Liver (tissue), 9 donors: Measurements from ENCODE around the gene GTPBP8. TPM values are rescaled to one million over a fixed set of nuclear protein-coding genes. Genes with fewer than 3 reads are reported as not detected.

ENCODE experiments used
- DNase-seq: peaks from one replicate; pipeline ENCODE4 v3.0.0-alpha.2; 2017; ENCODE audit warnings: low spot score
- H3K27ac ChIP-seq, 2 donors: one replicate each; pipeline ENCODE4 v1.7.0; 2013; ENCODE audit warnings: inconsistent platforms in 2 of 2, low read length in 2 of 2, control low read depth in 1 of 2, low read depth in 1 of 2, mild to moderate bottlenecking in 1 of 2
- H3K27me3 ChIP-seq, 4 donors: one replicate each; pipeline versions ENCODE4 v1.6.1 to v1.7.0; 2013; ENCODE audit warnings: low read length in 3 of 4, inconsistent platforms in 1 of 4, mild to moderate bottlenecking in 1 of 4, moderate library complexity in 1 of 4; ENCODE audit not compliant: control insufficient read depth in 4 of 4, insufficient read depth in 4 of 4
- H3K36me3 ChIP-seq, 4 donors: one replicate each; pipeline versions ENCODE4 v1.6.1 to v1.7.0; 2013; ENCODE audit warnings: low read length in 3 of 4, mild to moderate bottlenecking in 3 of 4, low read depth in 1 of 4, moderate library complexity in 1 of 4; ENCODE audit not compliant: control insufficient read depth in 4 of 4, insufficient read depth in 3 of 4
- H3K4me1 ChIP-seq, 4 donors: one replicate each; pipeline versions ENCODE4 v1.6.1 to v1.7.0; 2013; ENCODE audit warnings: low read length in 3 of 4, mild to moderate bottlenecking in 3 of 4, moderate library complexity in 1 of 4; ENCODE audit not compliant: control insufficient read depth in 4 of 4, insufficient read depth in 4 of 4
- H3K4me3 ChIP-seq, 3 donors: one replicate each; pipeline versions ENCODE4 v1.6.1 to v1.7.0; 2013; ENCODE audit warnings: low read length in 3 of 3, control low read depth in 1 of 3, low read depth in 1 of 3, mild to moderate bottlenecking in 1 of 3
- H3K9ac ChIP-seq, 2 donors: one replicate each; pipeline ENCODE4 v1.7.0; 2013; ENCODE audit warnings: low read length in 2 of 2, mild to moderate bottlenecking in 2 of 2, moderate library complexity in 2 of 2, control low read depth in 1 of 2, low read depth in 1 of 2
- H3K9me3 ChIP-seq, 4 donors: one replicate each; pipeline versions ENCODE4 v1.6.1 to v1.7.0; 2013; ENCODE audit warnings: low read length in 3 of 4; ENCODE audit not compliant: control insufficient read depth in 4 of 4
- ATF3 ChIP-seq: IDR thresholded peaks from 2 replicates; pipeline ENCODE4 v1.6.1; 2016; ENCODE audit warnings: antibody characterized with exemption
- CTCF ChIP-seq: fragments of 150-350 bp; IDR thresholded peaks from 2 replicates; pipeline ENCODE4 v1.5.1; 2017; ENCODE audit warnings: improper control_type of control experiment, low read depth, low read length; ENCODE audit not compliant: missing input control
- EGR1 ChIP-seq, 2 donors: IDR thresholded peaks; 2 replicates each; pipeline ENCODE4 v1.6.1; 2016 to 2018; ENCODE audit warnings: antibody characterized with exemption in 2 of 2, low read depth in 2 of 2
- FOXA1 ChIP-seq: IDR thresholded peaks from 2 replicates; pipeline ENCODE4 v1.6.1; 2016; ENCODE audit warnings: antibody characterized with exemption
- FOXA2 ChIP-seq: IDR thresholded peaks from 2 replicates; pipeline ENCODE4 v1.6.1; 2016; ENCODE audit warnings: antibody characterized with exemption
- GABPA ChIP-seq, 2 donors: IDR thresholded peaks in 1 of 2; conservative IDR thresholded peaks in 1 of 2; 2 replicates each; pipeline ENCODE4 v1.6.1; 2016; ENCODE audit warnings: antibody characterized with exemption in 2 of 2, mild to moderate bottlenecking in 1 of 2, moderate library complexity in 1 of 2
- HNF4A ChIP-seq, 2 donors: conservative IDR thresholded peaks; 2 replicates each; pipeline ENCODE4 v1.6.1; 2016; ENCODE audit warnings: antibody characterized with exemption in 2 of 2, mild to moderate bottlenecking in 2 of 2
- HNF4G ChIP-seq: IDR thresholded peaks from 2 replicates; pipeline ENCODE4 v1.6.1; 2016; ENCODE audit warnings: antibody characterized with exemption
- JUND ChIP-seq, 2 donors: IDR thresholded peaks; 2 replicates each; pipeline ENCODE4 v1.6.1; 2016; ENCODE audit warnings: antibody characterized with exemption in 2 of 2
- MAX ChIP-seq: IDR thresholded peaks from 2 replicates; pipeline ENCODE4 v1.6.1; 2016; ENCODE audit warnings: antibody characterized with exemption
- NR2F2 ChIP-seq: IDR thresholded peaks from 2 replicates; pipeline ENCODE4 v1.6.1; 2016; ENCODE audit warnings: antibody characterized with exemption
- RAD21 ChIP-seq, 2 donors: IDR thresholded peaks; 2 replicates each; pipeline ENCODE4 v1.6.1; 2016; ENCODE audit warnings: antibody characterized with exemption in 2 of 2, mild to moderate bottlenecking in 2 of 2
- REST ChIP-seq: IDR thresholded peaks from 2 replicates; pipeline ENCODE4 v1.6.1; 2016; ENCODE audit warnings: antibody characterized with exemption, mild to moderate bottlenecking
- RXRA ChIP-seq, 2 donors: IDR thresholded peaks; 2 replicates each; pipeline ENCODE4 v1.6.1; 2017 to 2018; ENCODE audit warnings: antibody characterized with exemption in 2 of 2, mild to moderate bottlenecking in 1 of 2
- SP1 ChIP-seq: IDR thresholded peaks from 2 replicates; pipeline ENCODE4 v1.6.1; 2018; ENCODE audit warnings: antibody characterized with exemption, mild to moderate bottlenecking
- TAF1 ChIP-seq: conservative IDR thresholded peaks from 2 replicates; pipeline ENCODE4 v1.6.1; 2016; ENCODE audit warnings: antibody characterized with exemption, mild to moderate bottlenecking
- YY1 ChIP-seq: IDR thresholded peaks from 2 replicates; pipeline ENCODE4 v1.6.1; 2016; ENCODE audit warnings: antibody characterized with exemption, mild to moderate bottlenecking
- ZBTB33 ChIP-seq: IDR thresholded peaks from 2 replicates; pipeline ENCODE4 v1.6.1; 2016; ENCODE audit warnings: antibody characterized with exemption
- WGBS: extraction: QIAGEN DNeasy Blood & Tissue Kit; methylation state at CpG from one replicate; pipeline ENCODE4 v1.1.7; 2013; 5-methylcytosine and 5-hydroxymethylcytosine counted together
- polyA plus RNA-seq, 2 donors: library from polyadenylated mRNA; stranded (reverse) in 1 of 2; unstranded in 1 of 2; fragments of 200-250 nt in 1 of 2; fragments of >200 nt in 1 of 2; fragmentation: Nextera tagmentation in 1 of 2; extraction: Ambion mirVana in 1 of 2; gene quantifications; one replicate each; pipeline versions ENCODE4 v1.2.1 to v1.2.3, GENCODE V29; 2013 to 2015
- total RNA-seq, 2 donors: library from RNA; depleted of rRNA; stranded (reverse); fragments of >200 nt; gene quantifications; one replicate each; pipeline ENCODE4 v1.2.3, GENCODE V29; 2014
- donor health status: healthy.
- donor health status: healthy.
- donor health status: healthy.
- donor health status: healthy.
- donor health status: healthy.

GTPBP8 gene
- total and polyA plus RNA-seq, 4 donors = 7.4 to 17.6 (median 9.2) TPM

- Histone ChIP-seq H3K36me3 (no peaks in the 10 kb centered on the region), H3K27me3 (peaks cover 0 to 4% (median 0%) of the 10 kb centered on the region in 4 donors), H3K4me3 (peak overlapping the region in 1 of 3 donors; percentile 14), H3K4me1 (no peaks in the 10 kb centered on the region), H3K9me3 (no peaks in the 10 kb centered on the region), H3K9ac (peak overlapping the region in 1 of 2 donors; percentile 42), H3K27ac (no peak overlapping the region)
- no peak for DNase-seq
- TF ChIP-seq REST = no peak
- no peak for TF ChIP-seq NR2F2
- WGBS = 59% methylated on average over 5 of the region's 5 CpGs
Observed at GRCh38 chr3:112973325-112974177, 17.2 kb upstream of the GTPBP8 start.

GRCh38 chr3:112974178-112974517 is 16.6 kb upstream of the GTPBP8 start:
- TF ChIP-seq MAX (no peak), GABPA (IDR thresholded peaks at IDR 0.05 in 1 of 2, conservative IDR thresholded peaks at IDR 0.05 in 1 of 2) (no peak), ZBTB33 (no peak), NR2F2 (no peak), RXRA (IDR thresholded peaks at IDR 0.05) (no peak), REST (no peak), CTCF (no peak), HNF4A (conservative IDR thresholded peaks at IDR 0.05) (no peak), EGR1 (IDR thresholded peaks at IDR 0.05; ENCODE audit: low read depth in 2 of 2) (no peak), JUND (IDR thresholded peaks at IDR 0.05) (no peak), YY1 (no peak), SP1 (no peak), RAD21 (IDR thresholded peaks at IDR 0.05) (no peak), TAF1 (no peak), ATF3 (no peak), FOXA2 (no peak), HNF4G (no peak), FOXA1 (no peak)
- WGBS = 69% methylated on average over 2 of the region's 2 CpGs
- H3K4me1 ChIP-seq = no peaks in the 10 kb centered on the region
- peaks cover 0 to 4% (median 0%) of the 10 kb centered on the region in 4 donors for H3K27me3 ChIP-seq
- H3K4me3 ChIP-seq = peak overlapping the region in 1 of 3 donors; percentile 14
- no peaks in the 10 kb centered on the region for H3K9me3 ChIP-seq
- DNase-seq = no peak
- H3K27ac ChIP-seq = no peak overlapping the region
- no peaks in the 10 kb centered on the region for H3K36me3 ChIP-seq
- H3K9ac ChIP-seq = no peak overlapping the region
